Tongue (tissue), 2 donors: ENCODE data around the gene PRSS3. TPM values are rescaled to one million over a fixed set of nuclear protein-coding genes. Genes with fewer than 3 reads are reported as not detected.
"Not testable (repeated sequence)": the region's sequence is repeated elsewhere in the genome, so short reads cannot be mapped to it uniquely, and the experiment has no call there.

ENCODE experiments used
- DNase-seq: peaks from one replicate; pipeline ENCODE4 v3.0.0-alpha.2; 2015
- total RNA-seq: library from RNA; depleted of rRNA; stranded (reverse); fragments of >200 nt; gene quantifications from one replicate; pipeline ENCODE4 v1.2.3, GENCODE V29; 2014

Gene PRSS3
- 2.1 TPM for total RNA-seq

GRCh38 chr9:33795281-33795680 is at the start of gene PRSS3:
PRSS3 (plus strand) TSS chr9:33795561; CDS start chr9:33795574, 13 bp downstream.
- DNase-seq, result no peak

GRCh38 chr9:33748633-33749304 is 46.6 kb upstream of the PRSS3 start:
- no peak for DNase-seq

GRCh38 chr9:33749305-33749654 is 46.1 kb upstream of the PRSS3 start:
- DNase-seq, result not testable (repeated sequence)

GRCh38 chr9:33750307-33750838 is 45.0 kb upstream of the PRSS3 start:
- peak; percentile 14 for DNase-seq

- no peak for DNase-seq
These were observed 44.5 kb upstream of the PRSS3 start for GRCh38 chr9:33750839-33751339.

GRCh38 chr9:33751536-33752129 is 43.7 kb upstream of the PRSS3 start:
- DNase-seq, result no peak

- DNase-seq, result no peak
These were observed 43.2 kb upstream of the PRSS3 start for GRCh38 chr9:33752130-33752637.

GRCh38 chr9:33752789-33753188 is 42.6 kb upstream of the PRSS3 start:
- DNase-seq, result not testable (repeated sequence)

GRCh38 chr9:33759648-33760047 is 35.7 kb upstream of the PRSS3 start:
- DNase-seq, result not testable (repeated sequence)

- no peak for DNase-seq
These were observed 33.0 kb upstream of the PRSS3 start for GRCh38 chr9:33762343-33762742.

- DNase-seq, result not testable (repeated sequence)
These were observed 31.7 kb upstream of the PRSS3 start for GRCh38 chr9:33763709-33764108.

GRCh38 chr9:33765411-33765810 is 29.9 kb upstream of the PRSS3 start:
- DNase-seq, result no peak

GRCh38 chr9:33770156-33770880 is 25.0 kb upstream of the PRSS3 start:
- not testable (repeated sequence) for DNase-seq

- not testable (repeated sequence) for DNase-seq
These were observed 22.2 kb upstream of the PRSS3 start for GRCh38 chr9:33773135-33773534.

- not testable (repeated sequence) for DNase-seq
These were observed 21.2 kb upstream of the PRSS3 start for GRCh38 chr9:33774074-33774659.

GRCh38 chr9:33776578-33776977 is 18.8 kb upstream of the PRSS3 start:
- no peak for DNase-seq

GRCh38 chr9:33778700-33779351 is 16.5 kb upstream of the PRSS3 start:
- peak; percentile 71 for DNase-seq

GRCh38 chr9:33780276-33780675 is 15.1 kb upstream of the PRSS3 start:
- no peak for DNase-seq

GRCh38 chr9:33781736-33782135 is 13.6 kb upstream of the PRSS3 start:
- DNase-seq, result no peak

- DNase-seq, result no peak
These were observed 12.8 kb upstream of the PRSS3 start for GRCh38 chr9:33782395-33783152.

- DNase-seq, result no peak
These were observed 9.4 kb upstream of the PRSS3 start for GRCh38 chr9:33785914-33786313.
